Epidermal melanocyte (primary cell): ENCODE results near the gene ZCCHC14.
A peak's percentile ranks its signal among the peaks of the same experiment; 100 is the strongest.
"Not testable (repeated sequence)": the region's sequence is repeated elsewhere in the genome, so short reads cannot be mapped to it uniquely, and the experiment has no call there.

ENCODE experiments used
- DNase-seq: peaks from one replicate; pipeline ENCODE4 v3.0.0; 2011; ENCODE audit warnings: low spot score; ENCODE audit not compliant: insufficient read length

ZCCHC14 gene

DNA sequence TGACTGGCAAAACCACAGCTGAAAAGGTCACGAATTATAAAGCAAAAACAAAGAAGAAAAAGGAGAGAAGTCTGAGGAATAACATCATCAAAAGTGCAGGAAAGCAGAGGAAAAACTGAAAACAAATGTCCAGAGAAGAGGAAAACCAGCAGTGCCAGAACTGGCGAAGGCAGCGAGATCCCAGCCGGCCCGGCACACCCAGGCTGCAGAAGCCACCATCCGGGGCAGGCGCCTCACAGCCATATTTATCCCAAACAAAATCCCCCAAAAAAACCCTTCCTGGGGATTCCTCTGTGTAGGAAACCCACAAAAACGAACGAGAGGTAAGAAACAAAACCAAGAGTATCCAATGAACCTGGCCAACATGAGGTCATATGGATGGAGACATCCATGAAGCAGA is 10.6 kb downstream of the ZCCHC14 start:
- DNase-seq: no peak

DNA sequence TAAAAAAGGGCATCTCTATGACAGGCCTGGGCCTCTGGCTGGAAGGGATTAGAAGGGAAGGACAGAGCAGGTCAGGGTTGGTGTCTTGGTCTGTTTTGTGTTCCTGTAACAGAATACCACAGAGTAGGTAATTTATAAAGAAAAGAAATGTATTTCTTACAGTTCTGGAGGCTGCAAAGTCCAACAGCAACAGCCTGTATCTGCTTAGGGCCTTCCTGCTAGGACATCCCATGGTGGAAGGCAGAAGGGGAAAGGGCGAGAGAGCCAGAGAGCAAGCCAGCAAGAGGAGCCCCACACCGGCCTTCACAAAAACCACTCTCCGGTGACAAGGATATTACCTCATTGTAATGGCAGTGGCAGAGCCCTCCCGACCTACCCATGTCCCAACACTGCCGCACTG is 11.1 kb downstream of the ZCCHC14 start:
- DNase-seq: not testable (repeated sequence)

- peak; percentile 47 for DNase-seq
Observed at GRCh38 chr16:87477209-87477981, 15.4 kb downstream of the ZCCHC14 start.

GRCh38 chr16:87474566-87474996 is 18.2 kb downstream of the ZCCHC14 start:
- no peak for DNase-seq

- DNase-seq: no peak
Observed at GRCh38 chr16:87474017-87474416, 18.8 kb downstream of the ZCCHC14 start.

DNA sequence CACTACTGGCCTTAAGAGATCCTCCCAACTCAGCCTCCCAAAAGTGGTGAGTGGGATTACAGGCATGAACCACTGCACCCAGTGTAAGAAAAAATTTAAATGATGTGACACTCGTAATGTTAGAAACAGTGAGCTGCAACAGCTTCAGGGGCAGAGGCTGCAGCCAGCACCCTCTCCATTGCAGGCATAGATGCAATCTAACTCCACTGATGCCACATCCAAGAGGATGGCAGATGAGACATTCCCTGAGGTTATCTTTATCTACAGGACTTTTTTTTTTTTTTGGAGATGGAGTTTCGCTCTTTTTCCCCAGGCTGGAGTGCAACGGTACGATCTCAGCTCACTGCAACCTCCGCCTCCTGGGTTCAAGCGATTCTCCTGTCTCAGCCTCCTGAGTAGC is 19.9 kb downstream of the ZCCHC14 start:
- no peak for DNase-seq

DNA sequence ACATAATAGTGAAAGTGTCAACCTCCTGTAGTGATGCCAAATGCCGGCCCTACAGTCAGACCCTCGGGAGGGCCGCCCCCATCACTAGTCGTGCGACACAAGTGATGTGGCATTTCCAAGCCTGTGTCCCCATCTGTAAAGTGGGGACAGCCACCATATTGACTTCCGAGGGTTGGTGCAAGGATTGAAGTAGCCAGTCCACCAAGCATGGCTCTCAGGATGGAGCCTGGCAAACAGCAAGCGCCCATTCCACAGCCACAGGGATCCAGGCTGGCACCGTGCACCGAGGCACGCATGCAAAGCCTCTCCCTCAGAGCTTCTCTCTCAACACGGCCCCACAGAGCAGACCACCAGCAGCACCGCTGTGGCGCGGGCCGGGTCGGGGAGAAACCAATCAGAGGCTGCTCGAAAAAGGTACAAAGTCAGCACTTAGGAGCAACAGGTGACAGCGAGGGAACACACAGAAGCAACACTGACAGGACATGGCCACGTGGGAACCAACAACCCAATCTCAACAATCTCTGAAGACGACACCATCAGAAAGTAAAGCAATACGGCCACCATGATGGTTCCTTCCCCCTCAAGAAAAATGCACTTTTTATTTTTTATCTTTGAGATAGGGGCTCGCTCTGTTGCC is 20.6 kb downstream of the ZCCHC14 start:
- no peak for DNase-seq

DNA sequence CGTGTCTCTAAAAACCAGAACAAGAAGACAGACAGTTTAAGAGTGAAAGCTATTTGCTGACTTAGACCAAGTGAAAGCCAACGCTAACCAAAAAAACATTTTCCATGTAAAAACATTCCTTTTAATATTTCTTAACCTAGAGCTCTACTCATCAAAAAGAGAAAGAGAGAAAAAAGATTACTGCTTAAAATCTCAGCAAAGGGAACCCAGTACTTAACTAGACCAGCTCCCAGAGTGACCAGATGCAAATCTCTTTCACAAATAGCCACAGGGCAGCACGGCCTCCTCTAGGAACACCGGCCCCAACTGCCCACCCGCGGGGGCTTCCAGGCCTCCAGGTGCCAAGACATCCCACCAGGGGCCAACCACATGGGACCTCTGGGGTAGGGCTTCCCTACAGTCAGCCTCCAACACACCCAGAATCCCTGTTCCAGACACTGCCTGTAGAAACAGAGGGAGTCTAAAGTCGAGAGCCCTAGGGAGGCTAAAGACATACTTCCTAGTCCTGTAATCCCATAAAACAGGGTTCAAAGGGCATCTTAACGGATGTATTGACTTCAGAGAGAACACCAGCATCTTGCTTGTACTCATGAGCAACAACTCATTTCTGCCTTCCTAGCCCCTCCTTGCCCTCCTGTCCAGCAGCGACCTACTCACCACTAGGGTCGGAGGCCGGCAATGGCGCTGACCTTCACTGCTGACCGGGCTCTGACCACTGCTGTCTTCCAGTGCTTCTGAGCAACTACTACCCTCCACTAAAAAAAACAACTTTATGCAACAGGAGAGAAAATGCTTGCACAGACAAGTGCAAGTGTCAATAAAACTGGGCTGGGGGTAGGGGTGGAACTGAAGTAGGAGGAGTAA is 21.3 kb downstream of the ZCCHC14 start:
- DNase-seq: no peak

- no peak for DNase-seq
Observed at GRCh38 chr16:87470332-87470731, 22.5 kb downstream of the ZCCHC14 start.

DNA sequence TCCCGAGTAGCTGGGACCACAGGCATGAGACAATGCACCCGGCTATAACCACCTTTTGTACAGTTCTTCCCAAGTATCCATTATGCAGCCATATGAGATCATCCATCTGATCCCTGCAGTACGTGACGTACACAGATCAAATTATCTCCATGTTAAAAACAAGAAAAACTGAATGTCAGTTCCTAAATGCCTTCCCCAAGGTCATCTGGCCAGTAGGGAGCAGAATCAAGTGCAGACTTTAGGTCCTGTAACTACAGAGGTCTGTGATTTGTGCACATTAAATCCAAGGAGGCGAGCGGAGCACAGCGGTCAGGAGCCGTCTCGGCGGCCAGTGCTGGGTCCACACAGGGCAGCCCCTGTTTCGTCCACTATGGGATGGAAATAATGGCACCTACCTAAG is 23.7 kb downstream of the ZCCHC14 start:
- no peak for DNase-seq

GRCh38 chr16:87468550-87468949 is 24.3 kb downstream of the ZCCHC14 start:
- DNase-seq: no peak

DNA sequence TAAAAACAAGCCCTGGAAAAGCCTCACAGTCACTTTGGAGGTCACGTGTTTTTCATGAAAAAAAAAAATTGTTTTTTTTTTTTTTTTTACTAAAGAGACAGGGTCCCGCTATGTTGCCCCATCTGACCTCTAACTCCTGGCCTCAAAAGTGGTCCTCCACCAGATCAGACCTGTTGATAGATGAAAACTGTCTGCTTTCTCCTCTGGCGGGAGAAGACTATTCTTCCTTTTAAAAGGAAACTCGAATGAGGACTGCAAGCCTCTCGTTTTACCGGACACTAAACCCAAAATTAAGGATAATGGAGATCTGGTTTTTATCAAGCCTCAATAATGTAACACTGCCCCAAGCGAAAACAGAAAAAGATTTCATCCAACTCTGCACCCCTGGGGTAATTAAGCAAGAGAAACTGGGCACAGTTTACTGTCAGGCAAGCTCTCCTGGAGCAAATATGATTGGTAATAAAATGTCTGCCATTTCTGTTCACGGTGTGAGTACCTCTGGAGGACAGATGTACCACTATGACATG is 25.8 kb downstream of the ZCCHC14 start:
- DNase-seq: no peak

DNA sequence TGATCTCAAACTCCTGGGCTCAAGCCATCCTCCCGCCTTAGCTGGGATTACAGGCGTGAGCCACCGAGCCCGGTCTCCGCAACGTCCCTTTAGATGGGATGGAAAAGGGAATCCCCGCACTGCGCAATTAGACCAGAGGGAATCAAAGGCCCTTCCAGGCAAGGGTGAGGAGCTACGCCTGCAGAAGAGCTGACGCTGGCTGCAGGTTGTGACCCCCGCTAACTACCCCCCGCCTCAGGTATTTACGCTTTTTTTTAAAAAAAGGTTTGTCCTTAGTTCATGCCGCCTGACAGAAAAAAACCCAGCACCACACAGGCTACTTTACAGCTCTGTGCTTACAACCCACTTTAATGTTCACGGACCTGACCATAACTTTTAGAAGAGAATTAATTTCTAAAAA is 26.9 kb downstream of the ZCCHC14 start:
- DNase-seq: no peak

GRCh38 chr16:87465306-87465705 is 27.5 kb downstream of the ZCCHC14 start:
- peak; percentile 52 for DNase-seq

GRCh38 chr16:87464691-87465300 is 28.0 kb downstream of the ZCCHC14 start:
- peak; percentile 64 for DNase-seq

DNA sequence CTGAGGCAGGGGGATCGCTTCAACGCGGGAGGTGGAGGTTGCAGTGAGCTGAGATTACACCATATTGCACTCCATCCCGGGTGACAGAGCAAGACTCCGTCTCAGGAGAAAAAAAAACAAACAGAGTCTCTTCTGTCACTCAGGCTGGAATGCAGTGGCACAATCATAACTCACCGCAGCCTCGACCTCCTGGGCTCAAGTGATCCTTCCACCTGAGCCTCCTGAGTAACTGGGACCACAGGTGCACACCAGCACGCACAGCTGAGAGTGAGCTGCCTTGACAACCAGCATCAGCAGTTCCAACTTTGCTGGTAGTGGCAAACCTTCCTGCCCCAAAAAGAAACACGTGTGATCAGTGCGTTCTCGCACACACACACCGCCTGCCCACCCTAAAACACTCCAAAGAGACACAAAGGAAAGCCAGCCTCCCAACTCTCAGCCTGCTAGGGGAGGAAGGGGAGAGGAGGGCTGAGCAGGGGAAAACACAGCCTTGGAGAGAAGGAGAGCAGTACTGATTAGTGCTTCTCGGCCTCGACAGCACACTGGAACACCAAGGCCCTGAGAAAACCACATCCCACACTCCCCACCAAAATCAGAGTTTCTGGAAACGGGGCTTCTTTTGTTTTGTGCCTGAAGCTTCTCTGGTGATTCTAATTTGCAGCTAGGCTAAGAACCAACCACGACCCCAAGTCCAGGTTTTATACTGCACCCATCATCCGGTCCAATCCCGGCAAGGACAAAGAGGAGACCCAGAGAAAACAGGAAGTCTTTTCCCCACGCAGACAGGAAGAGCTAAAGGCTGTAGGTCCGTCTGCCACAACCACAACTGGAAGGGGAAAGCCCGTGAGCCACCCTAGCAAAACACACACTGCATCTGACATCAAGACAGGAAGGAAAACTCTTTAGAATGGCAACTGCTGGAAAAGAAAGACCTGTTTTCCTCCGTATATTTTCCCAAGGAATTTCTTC is 28.8 kb downstream of the ZCCHC14 start:
- DNase-seq: peak; percentile 60

- no peak for DNase-seq
Observed at GRCh38 chr16:87461466-87461991, 31.3 kb downstream of the ZCCHC14 start.

DNA sequence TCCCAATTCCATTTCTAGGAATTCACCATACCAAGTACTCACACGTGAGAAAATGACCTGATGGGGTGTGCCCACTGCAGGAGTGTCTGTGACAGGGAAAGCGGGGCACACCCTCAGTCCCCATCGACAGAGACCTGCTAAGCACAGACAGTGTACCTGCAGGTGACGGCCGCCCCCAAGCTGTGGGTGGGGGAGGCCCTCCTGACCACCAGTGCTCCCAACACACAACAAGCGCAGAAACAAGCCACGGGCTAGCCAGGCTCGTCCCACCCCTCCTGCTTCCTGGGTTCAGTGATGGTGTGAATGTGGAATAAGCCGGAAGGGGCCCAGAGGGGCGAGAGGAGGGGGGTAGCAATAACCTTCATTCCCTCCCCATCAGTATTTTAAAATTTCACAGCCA is 31.9 kb downstream of the ZCCHC14 start:
- no peak for DNase-seq

GRCh38 chr16:87459833-87460232 is 33.0 kb downstream of the ZCCHC14 start:
- no peak for DNase-seq

GRCh38 chr16:87459027-87459426 is 33.8 kb downstream of the ZCCHC14 start:
- DNase-seq: no peak
